Measurements from ENCODE around the gene CECR2. TPM values are rescaled to one million over a fixed set of nuclear protein-coding genes. Genes with fewer than 3 reads are reported as not detected.

CECR2 gene
- total RNA-seq, 1 donor from 2014 or later, result 6.2 TPM

GRCh38 chr22:17470880-17471500 lies 101.7 kb downstream of the CECR2 start:
- TF ChIP-seq CTCF (IDR thresholded peaks at IDR 0.05; ENCODE audit: insufficient read depth, low read length, poor library complexity, severe bottlenecking), result no peak
- DNase-seq (ENCODE audit: low read depth), result no peak
- H3K4me3 ChIP-seq (ENCODE audit: low read depth, low read length), result no peak overlapping the region
- no peaks in the 10 kb centered on the region for H3K27me3 ChIP-seq (ENCODE audit: control insufficient read depth, insufficient read depth, low read length)
- H3K36me3 ChIP-seq (ENCODE audit: control insufficient read depth, insufficient read depth, low read length), result no peaks in the 10 kb centered on the region

- no peak for DNase-seq (ENCODE audit: low read depth)
- TF ChIP-seq CTCF (IDR thresholded peaks at IDR 0.05; ENCODE audit: insufficient read depth, low read length, poor library complexity, severe bottlenecking), result no peak
These were observed 102.8 kb downstream of the CECR2 start for GRCh38 chr22:17471886-17472535.

GRCh38 chr22:17472932-17473331 lies 103.7 kb downstream of the CECR2 start:
- no peaks in the 10 kb centered on the region for H3K36me3 ChIP-seq (ENCODE audit: control insufficient read depth, insufficient read depth, low read length)
- no peaks in the 10 kb centered on the region for H3K27me3 ChIP-seq (ENCODE audit: control insufficient read depth, insufficient read depth, low read length)
- DNase-seq (ENCODE audit: low read depth), result no peak
- no peak for TF ChIP-seq CTCF (IDR thresholded peaks at IDR 0.05; ENCODE audit: insufficient read depth, low read length, poor library complexity, severe bottlenecking)
- H3K4me3 ChIP-seq (ENCODE audit: low read depth, low read length), result no peak overlapping the region

More at GRCh38 chr22:17471886-17472535, 102.8 kb downstream of the CECR2 start:
- H3K4me3 ChIP-seq (ENCODE audit: low read depth, low read length), result no peak overlapping the region
- H3K36me3 ChIP-seq (ENCODE audit: control insufficient read depth, insufficient read depth, low read length), result no peaks in the 10 kb centered on the region
- H3K27me3 ChIP-seq (ENCODE audit: control insufficient read depth, insufficient read depth, low read length), result no peaks in the 10 kb centered on the region

GRCh38 chr22:17475318-17476230 lies 106.3 kb downstream of the CECR2 start:
- TF ChIP-seq CTCF (IDR thresholded peaks at IDR 0.05; ENCODE audit: insufficient read depth, low read length, poor library complexity, severe bottlenecking), result no peak
- no peak overlapping the region for H3K4me3 ChIP-seq (ENCODE audit: low read depth, low read length)
- H3K27me3 ChIP-seq (ENCODE audit: control insufficient read depth, insufficient read depth, low read length), result no peaks in the 10 kb centered on the region
- no peaks in the 10 kb centered on the region for H3K36me3 ChIP-seq (ENCODE audit: control insufficient read depth, insufficient read depth, low read length)
- DNase-seq (ENCODE audit: low read depth), result no peak

GRCh38 chr22:17476838-17477237 lies 107.6 kb downstream of the CECR2 start:
- Histone ChIP-seq H3K4me3 (ENCODE audit: low read depth, low read length) (no peak overlapping the region), H3K36me3 (ENCODE audit: control insufficient read depth, insufficient read depth, low read length) (no peaks in the 10 kb centered on the region), H3K27me3 (ENCODE audit: control insufficient read depth, insufficient read depth, low read length) (no peaks in the 10 kb centered on the region)
- no peak for DNase-seq (ENCODE audit: low read depth)
- no peak for TF ChIP-seq CTCF (IDR thresholded peaks at IDR 0.05; ENCODE audit: insufficient read depth, low read length, poor library complexity, severe bottlenecking)

Measured in kidney epithelial cell (primary cell).